ENCODE results near the gene GPC5.

The GPC5 gene

DNA sequence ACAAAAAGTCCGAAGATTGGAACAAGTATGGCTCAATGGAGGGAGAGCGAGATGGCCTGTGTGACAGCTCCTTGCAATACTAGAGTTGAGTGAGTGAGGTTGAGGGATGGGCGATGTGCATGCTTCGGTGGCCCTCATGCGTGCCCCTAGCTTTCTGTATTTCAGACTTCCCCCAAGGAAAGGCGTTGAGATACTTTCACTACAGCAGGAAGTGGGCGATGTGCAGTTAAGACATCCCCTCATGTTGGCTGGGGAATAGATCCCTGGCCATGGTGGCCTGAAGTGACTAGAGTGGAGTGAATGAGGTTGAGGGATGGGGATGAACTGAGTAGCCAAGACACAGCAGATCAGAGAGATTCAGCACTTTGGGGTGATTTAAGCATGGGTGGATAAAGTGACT lies 1194.3 kb downstream of the GPC5 start:
- no peak for DNase-seq (ENCODE audit: low read depth in 1 of 2, low spot score in 1 of 2)

GRCh38 chr13:92602560-92602959 lies 1204.1 kb downstream of the GPC5 start:
- no peak for DNase-seq (ENCODE audit: low read depth in 1 of 2, low spot score in 1 of 2)

DNA sequence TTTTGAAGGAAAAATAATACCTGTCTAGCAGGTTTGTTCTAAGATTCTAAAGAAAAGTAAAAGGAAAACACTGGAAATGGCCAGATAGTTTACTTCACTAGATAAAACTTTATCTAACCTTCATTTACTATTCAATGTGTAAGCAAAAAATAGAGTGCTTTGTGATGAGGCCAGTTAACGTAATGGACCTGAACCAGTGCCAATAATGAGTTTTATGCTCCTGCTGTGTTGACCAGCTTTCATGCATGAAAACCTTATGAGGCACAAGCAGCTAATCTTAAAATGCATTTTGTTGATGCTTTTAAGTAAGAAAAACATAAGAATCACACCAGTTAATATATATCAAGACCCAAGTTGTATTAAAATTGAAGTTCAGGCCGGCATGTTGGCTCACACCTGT lies 1211.0 kb downstream of the GPC5 start:
- no peak for DNase-seq (ENCODE audit: low read depth in 1 of 2, low spot score in 1 of 2)

DNA sequence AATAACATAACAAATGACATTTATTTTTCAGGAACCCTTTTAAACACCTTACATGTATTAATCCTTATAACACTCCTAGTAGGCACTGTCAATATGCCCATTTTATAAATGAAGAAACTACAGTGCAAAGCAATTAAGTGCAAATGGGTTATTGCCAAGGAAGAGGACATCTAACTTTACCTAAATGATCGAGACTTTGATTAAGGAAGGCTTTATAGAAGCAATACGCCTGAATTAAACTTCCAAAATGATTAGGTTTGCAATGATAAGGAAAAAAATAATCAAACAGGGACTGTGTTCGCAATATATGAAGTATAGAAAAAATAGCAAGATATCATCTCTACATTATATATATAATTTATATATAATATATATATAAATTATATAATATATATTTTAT lies 1214.5 kb downstream of the GPC5 start:
- DNase-seq (ENCODE audit: low read depth in 1 of 2, low spot score in 1 of 2), result no peak

DNA sequence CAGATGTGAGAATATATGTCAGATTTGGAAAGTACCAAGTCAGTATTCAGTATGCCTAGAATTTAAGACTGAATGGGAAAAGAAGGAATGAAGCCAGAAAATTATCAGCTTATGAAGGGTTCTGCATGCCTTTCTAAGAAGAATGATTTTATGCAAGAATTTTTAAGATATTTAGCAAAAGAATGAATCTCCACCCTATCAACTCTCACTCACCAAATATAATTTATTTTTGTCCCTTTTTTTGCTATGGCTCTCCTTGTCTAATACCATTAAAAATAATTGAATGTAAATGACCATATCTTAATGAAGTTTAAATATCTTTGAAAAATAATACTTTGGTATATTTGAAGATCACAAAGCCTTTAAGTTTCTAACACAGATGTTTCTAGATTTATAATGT lies 1215.5 kb downstream of the GPC5 start:
- no peak for DNase-seq (ENCODE audit: low read depth in 1 of 2, low spot score in 1 of 2)

DNA sequence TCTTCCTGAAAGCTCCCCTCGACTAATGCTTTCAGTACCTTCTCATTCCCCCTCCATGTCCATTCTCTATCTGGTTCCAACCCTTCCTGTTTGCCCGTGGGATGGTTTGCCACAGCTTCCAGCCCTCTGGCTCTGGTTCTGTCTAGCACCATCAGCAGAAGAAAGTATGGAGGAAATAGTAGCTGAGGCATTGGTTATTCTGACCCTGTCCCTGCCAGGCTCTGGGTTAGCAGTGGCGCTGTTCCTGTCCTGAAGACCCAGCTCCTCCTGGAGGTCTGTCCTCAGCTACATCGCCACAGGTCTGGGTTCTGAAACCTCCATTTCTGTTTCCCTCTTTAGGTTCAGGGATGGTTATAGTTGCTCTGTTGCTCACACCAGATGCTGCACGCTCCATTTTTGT lies 1223.6 kb downstream of the GPC5 start:
- DNase-seq (ENCODE audit: low read depth in 1 of 2, low spot score in 1 of 2), result no peak

- no peak for DNase-seq (ENCODE audit: low read depth in 1 of 2, low spot score in 1 of 2)
Measured at GRCh38 chr13:92622905-92623304, 1224.5 kb downstream of the GPC5 start.

DNA sequence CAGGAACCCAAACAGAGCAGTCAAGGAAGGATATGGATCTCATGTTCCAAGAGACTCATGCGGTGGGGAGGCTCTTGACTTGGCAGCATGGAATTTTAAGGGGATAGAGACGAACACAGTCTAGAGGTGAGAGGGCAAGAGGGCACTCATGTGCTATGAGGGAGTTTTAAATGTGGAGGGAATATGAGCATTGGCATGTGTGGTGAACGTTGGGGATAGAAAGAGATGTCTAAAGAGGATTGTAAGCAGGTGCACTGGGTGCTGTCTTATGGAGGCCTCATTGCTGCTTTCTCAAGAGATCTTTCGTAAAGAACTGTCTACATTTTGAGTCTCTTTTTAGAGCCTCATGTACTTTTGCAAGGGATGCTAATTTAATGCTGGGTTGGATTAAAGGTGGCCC lies 1227.9 kb downstream of the GPC5 start:
- DNase-seq (ENCODE audit: low read depth in 1 of 2, low spot score in 1 of 2), result no peak

- DNase-seq (ENCODE audit: low read depth in 1 of 2, low spot score in 1 of 2), result no peak
Measured at GRCh38 chr13:92640936-92641335, 1242.5 kb downstream of the GPC5 start.

DNA sequence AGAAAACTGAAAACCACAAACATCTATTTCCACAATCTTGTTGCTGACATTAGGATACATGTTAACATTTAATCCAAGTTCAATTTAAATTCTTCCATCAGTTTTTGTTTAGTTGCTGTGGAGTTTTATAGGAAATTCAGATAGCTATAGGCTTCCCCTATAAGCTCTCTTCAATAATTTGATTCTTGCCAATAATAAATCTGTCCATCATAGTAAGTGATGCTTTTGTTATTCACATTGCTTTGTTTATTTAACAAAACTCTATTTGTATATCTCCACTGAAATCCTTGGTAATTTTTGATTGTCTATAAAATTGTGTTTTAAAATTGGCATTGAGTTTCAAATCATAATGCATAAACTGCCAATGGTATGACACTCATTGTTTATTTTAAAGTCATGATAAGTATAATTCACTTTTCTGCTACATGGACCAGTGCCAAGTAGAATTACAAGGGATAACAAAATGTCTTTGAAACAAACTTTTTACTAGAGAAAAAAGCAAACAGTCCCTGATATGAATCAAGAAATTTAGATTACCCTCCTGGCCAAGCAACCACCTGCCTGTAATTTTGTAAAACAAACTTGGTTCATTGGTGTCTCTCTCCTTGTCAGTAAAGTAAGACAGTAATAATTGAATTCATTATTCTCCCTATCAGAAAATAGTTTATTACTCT lies 1250.9 kb downstream of the GPC5 start:
- DNase-seq (ENCODE audit: low read depth in 1 of 2, low spot score in 1 of 2), result no peak

DNA sequence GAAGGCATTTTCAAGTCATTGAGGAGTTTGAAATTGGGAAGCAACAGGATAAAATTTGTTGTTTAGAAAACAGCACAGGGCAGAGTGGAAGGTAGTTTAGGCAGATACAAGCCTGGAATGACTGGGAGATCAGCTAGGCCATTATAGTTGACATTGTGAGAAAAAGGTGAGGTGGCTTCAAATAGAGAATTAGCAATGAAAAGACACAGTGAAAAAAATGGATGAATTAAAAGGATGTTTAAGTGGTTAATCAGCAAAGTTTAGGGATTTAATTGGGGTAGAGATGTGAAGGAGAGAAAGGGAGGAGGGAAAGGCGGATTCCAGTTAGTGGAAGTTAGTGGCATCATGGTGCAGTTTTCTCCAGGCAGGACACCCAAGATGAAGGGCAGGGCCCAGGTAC lies 1257.7 kb downstream of the GPC5 start:
- no peak for DNase-seq (ENCODE audit: low read depth in 1 of 2, low spot score in 1 of 2)

GRCh38 chr13:92656648-92657047 lies 1258.2 kb downstream of the GPC5 start:
- no peak for DNase-seq (ENCODE audit: low read depth in 1 of 2, low spot score in 1 of 2)

DNA sequence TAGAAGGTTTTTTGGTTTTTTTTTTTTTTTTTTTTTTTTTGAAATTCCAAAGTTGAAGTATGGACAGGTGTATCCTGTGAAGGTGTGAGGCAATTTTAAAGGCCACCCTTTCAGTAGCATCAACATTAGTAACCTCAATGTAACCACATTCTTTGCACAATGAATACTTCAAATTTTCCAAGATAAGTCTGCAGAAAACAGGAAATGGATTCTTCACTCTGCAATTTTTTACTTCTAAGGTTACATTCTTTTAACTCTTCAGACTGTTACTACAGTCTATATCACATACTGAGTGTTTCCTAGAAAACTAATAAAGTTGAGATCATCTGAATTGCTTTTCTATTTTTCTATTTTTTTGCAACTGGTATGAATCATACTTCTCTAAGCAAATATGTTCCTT lies 1259.1 kb downstream of the GPC5 start:
- no peak for DNase-seq (ENCODE audit: low read depth in 1 of 2, low spot score in 1 of 2)

GRCh38 chr13:92658293-92658692 lies 1259.9 kb downstream of the GPC5 start:
- DNase-seq (ENCODE audit: low read depth in 1 of 2, low spot score in 1 of 2), result no peak

- DNase-seq (ENCODE audit: low read depth in 1 of 2, low spot score in 1 of 2), result no peak
Measured at GRCh38 chr13:92661406-92661805, 1263.0 kb downstream of the GPC5 start.

GRCh38 chr13:92668157-92668556 lies 1269.7 kb downstream of the GPC5 start:
- DNase-seq (ENCODE audit: low read depth in 1 of 2, low spot score in 1 of 2), result no peak

GRCh38 chr13:92670096-92670495 lies 1271.7 kb downstream of the GPC5 start:
- DNase-seq (ENCODE audit: low read depth in 1 of 2, low spot score in 1 of 2), result no peak

DNA sequence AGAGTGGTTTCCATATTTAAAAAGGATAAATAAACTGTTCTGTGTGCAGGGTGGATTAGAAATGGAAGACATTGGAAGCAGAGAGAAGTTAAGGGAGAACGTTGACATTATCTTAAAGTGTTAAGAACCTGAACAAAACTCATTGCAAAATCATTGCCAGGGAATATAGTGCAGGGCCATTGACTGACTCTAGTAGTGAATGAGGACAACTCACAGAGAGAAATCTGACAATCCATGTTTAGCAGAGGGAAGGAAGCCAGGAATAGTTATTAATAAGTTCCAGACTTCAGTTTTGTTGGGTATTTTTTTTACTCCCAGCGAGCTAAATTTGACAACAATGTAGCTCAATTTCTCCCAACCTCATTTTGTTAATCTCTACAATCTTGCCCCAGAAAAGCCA lies 1273.4 kb downstream of the GPC5 start:
- DNase-seq (ENCODE audit: low read depth in 1 of 2, low spot score in 1 of 2), result no peak

GRCh38 chr13:92676246-92676645 lies 1277.8 kb downstream of the GPC5 start:
- DNase-seq (ENCODE audit: low read depth in 1 of 2, low spot score in 1 of 2), result no peak

GRCh38 chr13:92677571-92677970 lies 1279.2 kb downstream of the GPC5 start:
- DNase-seq (ENCODE audit: low read depth in 1 of 2, low spot score in 1 of 2), result no peak

- DNase-seq (ENCODE audit: low read depth in 1 of 2, low spot score in 1 of 2), result no peak
Measured at GRCh38 chr13:92679602-92680001, 1281.2 kb downstream of the GPC5 start.

GRCh38 chr13:92681239-92681638 lies 1282.8 kb downstream of the GPC5 start:
- no peak for DNase-seq (ENCODE audit: low read depth in 1 of 2, low spot score in 1 of 2)

DNA sequence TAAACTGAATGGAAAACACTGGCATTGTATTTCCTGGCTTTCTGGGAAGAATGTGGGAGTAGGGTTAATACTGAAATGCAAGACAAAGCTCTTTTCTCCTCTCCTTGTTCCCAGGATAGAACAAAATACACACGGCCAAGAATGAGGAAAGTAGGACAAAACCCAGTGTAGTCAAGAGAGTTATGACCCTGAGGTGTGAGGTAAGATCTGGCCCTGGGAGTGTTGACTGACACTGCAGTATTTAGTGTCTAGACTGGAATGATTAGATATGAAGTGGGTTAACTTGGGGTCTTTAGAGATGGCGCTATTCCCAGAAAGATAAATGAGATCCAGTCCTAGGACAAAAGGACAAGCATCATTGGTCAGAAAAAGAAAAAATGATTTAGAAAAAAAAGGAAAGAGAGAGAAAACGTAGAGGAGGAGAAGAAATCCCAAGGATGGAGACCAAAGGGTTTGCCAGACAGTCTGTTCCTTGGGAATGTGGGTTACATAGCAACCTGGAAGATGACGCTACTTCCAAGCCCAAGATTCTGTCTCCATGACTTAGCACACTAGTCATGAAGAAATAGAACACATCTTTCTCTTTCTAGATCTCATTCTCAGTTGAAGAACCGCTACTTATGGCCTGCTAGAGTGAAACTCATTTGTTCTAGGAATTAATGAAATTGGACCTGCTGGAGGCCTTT lies 1284.6 kb downstream of the GPC5 start:
- no peak for DNase-seq (ENCODE audit: low read depth in 1 of 2, low spot score in 1 of 2)

Data from activated T-helper 1 cell treated with anti-CD3 and anti-CD28 coated beads, Interleukin-2, amount 50 U/mL, for 16 hours (primary cell).